ENCODE measurements around the gene PARN.
A peak's percentile ranks its signal among the peaks of the same experiment; 100 is the strongest.

The PARN gene

GRCh38 chr16:14529010-14529669 is 100.9 kb downstream of the PARN start:
- peak; percentile 94 for DNase-seq (ENCODE audit: low read depth, low spot score)

- no peak for DNase-seq (ENCODE audit: low read depth, low spot score)
Measured at GRCh38 chr16:14528306-14528705, 101.8 kb downstream of the PARN start.

GRCh38 chr16:14527411-14528044 is 102.5 kb downstream of the PARN start:
- peak; percentile 37 for DNase-seq (ENCODE audit: low read depth, low spot score)

GRCh38 chr16:14525596-14525995 is 104.5 kb downstream of the PARN start:
- no peak for DNase-seq (ENCODE audit: low read depth, low spot score)

GRCh38 chr16:14524979-14525378 is 105.1 kb downstream of the PARN start:
- DNase-seq (ENCODE audit: low read depth, low spot score): no peak

- DNase-seq (ENCODE audit: low read depth, low spot score): no peak
Measured at GRCh38 chr16:14523632-14524031, 106.4 kb downstream of the PARN start.

GRCh38 chr16:14522671-14523070 is 107.4 kb downstream of the PARN start:
- DNase-seq (ENCODE audit: low read depth, low spot score): no peak

- DNase-seq (ENCODE audit: low read depth, low spot score): no peak
Measured at GRCh38 chr16:14520753-14521152, 109.3 kb downstream of the PARN start.

GRCh38 chr16:14514967-14515366 is 115.1 kb downstream of the PARN start:
- DNase-seq (ENCODE audit: low read depth, low spot score): no peak

- DNase-seq (ENCODE audit: low read depth, low spot score): no peak
Measured at GRCh38 chr16:14513389-14514107, 116.5 kb downstream of the PARN start.

- no peak for DNase-seq (ENCODE audit: low read depth, low spot score)
Measured at GRCh38 chr16:14511800-14512135, 118.3 kb downstream of the PARN start.

- DNase-seq (ENCODE audit: low read depth, low spot score): peak; percentile 88
Measured at GRCh38 chr16:14510939-14511799, 118.9 kb downstream of the PARN start.

GRCh38 chr16:14510581-14510938 is 119.5 kb downstream of the PARN start:
- no peak for DNase-seq (ENCODE audit: low read depth, low spot score)

- DNase-seq (ENCODE audit: low read depth, low spot score): no peak
Measured at GRCh38 chr16:14509675-14510132, 120.4 kb downstream of the PARN start.

- DNase-seq (ENCODE audit: low read depth, low spot score): peak; percentile 76
Measured at GRCh38 chr16:14509055-14509454, 121.0 kb downstream of the PARN start.

GRCh38 chr16:14505846-14506245 is 124.2 kb downstream of the PARN start:
- DNase-seq (ENCODE audit: low read depth, low spot score): peak; percentile 64

- DNase-seq (ENCODE audit: low read depth, low spot score): peak; percentile 74
Measured at GRCh38 chr16:14502932-14503741, 126.9 kb downstream of the PARN start.

- DNase-seq (ENCODE audit: low read depth, low spot score): no peak
Measured at GRCh38 chr16:14502256-14502875, 127.7 kb downstream of the PARN start.

- peak; percentile 98 for DNase-seq (ENCODE audit: low read depth, low spot score)
Measured at GRCh38 chr16:14501331-14502255, 128.5 kb downstream of the PARN start.

GRCh38 chr16:14500791-14501190 is 129.3 kb downstream of the PARN start:
- DNase-seq (ENCODE audit: low read depth, low spot score): no peak

Data from astrocyte of the hippocampus (primary cell).